MM.1S (cell line): ENCODE data around the gene FAHD2A.

Experiments
- EZH2 ChIP-seq: fragments of 300-600 bp; sonication (generic); optimal IDR thresholded peaks from 2 replicates; pipeline ENCODE3; 2017; ENCODE audit warnings: low read depth, mild to moderate bottlenecking, antibody characterized with exemption, low read length, mixed read lengths
- EZH2phosphoT487 ChIP-seq: fragments of 300-600 bp; sonication (generic); IDR thresholded peaks from 2 replicates; pipeline ENCODE4 v1.6.1; 2018; ENCODE audit warnings: antibody characterized with exemption, low read length
- TF ChIP-seq, protein P1 (sequence below): fragments of 300-600 bp; sonication (generic); IDR thresholded peaks from 2 replicates; pipeline ENCODE4 v1.5.1; 2016; ENCODE audit warnings: antibody characterized with exemption, low read length, mixed read lengths

DNA sequence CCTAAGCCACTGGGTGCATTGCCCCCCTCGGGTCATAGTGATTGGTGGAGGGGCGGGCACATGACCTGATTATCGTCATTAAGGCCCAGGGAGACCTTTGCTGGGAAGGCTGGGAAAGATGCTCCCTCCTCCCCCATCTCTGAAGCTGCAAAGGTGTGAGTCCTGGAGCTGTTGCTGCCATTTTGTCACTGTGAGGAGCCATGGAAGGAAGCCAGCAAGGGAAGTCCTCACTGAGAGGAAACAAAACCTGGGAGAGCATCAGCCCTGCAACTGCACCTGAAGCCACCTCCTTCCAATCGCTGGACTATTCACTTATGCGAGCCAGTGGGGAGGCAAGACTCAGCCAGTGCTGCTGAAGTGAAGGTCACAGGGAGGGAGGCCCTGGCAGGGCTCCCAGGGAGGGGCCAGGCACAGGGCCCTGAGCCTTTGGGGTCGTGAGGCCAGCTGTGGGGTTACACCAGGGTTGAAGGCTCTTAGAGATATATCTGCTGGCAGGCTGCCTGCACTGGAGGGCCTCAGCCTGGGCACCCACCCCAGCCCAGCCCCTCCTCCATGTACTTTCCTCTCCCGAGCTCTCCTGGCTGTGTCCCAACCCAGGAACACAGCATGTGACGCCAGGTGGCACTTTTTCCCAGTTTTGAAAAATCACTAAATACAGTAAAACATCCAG is 10.7 kb upstream of the FAHD2A start:
- TF ChIP-seq EZH2, result no peak
- TF ChIP-seq, protein P1, sequence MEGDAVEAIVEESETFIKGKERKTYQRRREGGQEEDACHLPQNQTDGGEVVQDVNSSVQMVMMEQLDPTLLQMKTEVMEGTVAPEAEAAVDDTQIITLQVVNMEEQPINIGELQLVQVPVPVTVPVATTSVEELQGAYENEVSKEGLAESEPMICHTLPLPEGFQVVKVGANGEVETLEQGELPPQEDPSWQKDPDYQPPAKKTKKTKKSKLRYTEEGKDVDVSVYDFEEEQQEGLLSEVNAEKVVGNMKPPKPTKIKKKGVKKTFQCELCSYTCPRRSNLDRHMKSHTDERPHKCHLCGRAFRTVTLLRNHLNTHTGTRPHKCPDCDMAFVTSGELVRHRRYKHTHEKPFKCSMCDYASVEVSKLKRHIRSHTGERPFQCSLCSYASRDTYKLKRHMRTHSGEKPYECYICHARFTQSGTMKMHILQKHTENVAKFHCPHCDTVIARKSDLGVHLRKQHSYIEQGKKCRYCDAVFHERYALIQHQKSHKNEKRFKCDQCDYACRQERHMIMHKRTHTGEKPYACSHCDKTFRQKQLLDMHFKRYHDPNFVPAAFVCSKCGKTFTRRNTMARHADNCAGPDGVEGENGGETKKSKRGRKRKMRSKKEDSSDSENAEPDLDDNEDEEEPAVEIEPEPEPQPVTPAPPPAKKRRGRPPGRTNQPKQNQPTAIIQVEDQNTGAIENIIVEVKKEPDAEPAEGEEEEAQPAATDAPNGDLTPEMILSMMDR, result no peak
- no peak for TF ChIP-seq EZH2phosphoT487
